T-helper 2 cell treated with Interferon-gamma antibody and Interleukin-4, amounts not matched to agents 5 μg/mL and 100 μg/mL, for 36 hours (primary cell): Measurements from ENCODE around the gene ZDBF2.
A peak's percentile ranks its signal among the peaks of the same experiment; 100 is the strongest.
"Not testable (repeated sequence)": the region's sequence is repeated elsewhere in the genome, so short reads cannot be mapped to it uniquely, and the experiment has no call there.

ENCODE experiments used
- DNase-seq: peaks from one replicate; pipeline ENCODE4 v3.0.0; 2021; ENCODE audit warnings: low spot score
- H3K27ac Mint-ChIP-seq: one replicate; pipeline ENCODE4 v1.8.0; 2021; ENCODE audit warnings: mild to moderate bottlenecking, mixed read lengths
- H3K27me3 Mint-ChIP-seq: one replicate; pipeline ENCODE4 v1.8.0; 2021; ENCODE audit warnings: low read depth, mixed read lengths
- H3K36me3 Mint-ChIP-seq: one replicate; pipeline ENCODE4 v1.8.0; 2021; ENCODE audit warnings: low read depth, mixed read lengths
- H3K4me1 Mint-ChIP-seq: one replicate; pipeline ENCODE4 v1.8.0; 2021; ENCODE audit warnings: low read depth, mixed read lengths
- H3K4me3 Mint-ChIP-seq: one replicate; pipeline ENCODE4 v1.8.0; 2022; ENCODE audit warnings: mild to moderate bottlenecking, moderate library complexity, mixed read lengths
- H3K9me3 Mint-ChIP-seq: one replicate; pipeline ENCODE4 v1.8.0; 2021; ENCODE audit warnings: mixed read lengths

The ZDBF2 gene

GRCh38 chr2:206274434-206275311, at the start of gene ZDBF2:
ZDBF2 (plus strand) TSS chr2:206274663; CDS start chr2:206281850, 7,187 bp downstream.
- peak within 1 kb of the TSS; percentile 91 for H3K27ac Mint-ChIP-seq

DNA sequence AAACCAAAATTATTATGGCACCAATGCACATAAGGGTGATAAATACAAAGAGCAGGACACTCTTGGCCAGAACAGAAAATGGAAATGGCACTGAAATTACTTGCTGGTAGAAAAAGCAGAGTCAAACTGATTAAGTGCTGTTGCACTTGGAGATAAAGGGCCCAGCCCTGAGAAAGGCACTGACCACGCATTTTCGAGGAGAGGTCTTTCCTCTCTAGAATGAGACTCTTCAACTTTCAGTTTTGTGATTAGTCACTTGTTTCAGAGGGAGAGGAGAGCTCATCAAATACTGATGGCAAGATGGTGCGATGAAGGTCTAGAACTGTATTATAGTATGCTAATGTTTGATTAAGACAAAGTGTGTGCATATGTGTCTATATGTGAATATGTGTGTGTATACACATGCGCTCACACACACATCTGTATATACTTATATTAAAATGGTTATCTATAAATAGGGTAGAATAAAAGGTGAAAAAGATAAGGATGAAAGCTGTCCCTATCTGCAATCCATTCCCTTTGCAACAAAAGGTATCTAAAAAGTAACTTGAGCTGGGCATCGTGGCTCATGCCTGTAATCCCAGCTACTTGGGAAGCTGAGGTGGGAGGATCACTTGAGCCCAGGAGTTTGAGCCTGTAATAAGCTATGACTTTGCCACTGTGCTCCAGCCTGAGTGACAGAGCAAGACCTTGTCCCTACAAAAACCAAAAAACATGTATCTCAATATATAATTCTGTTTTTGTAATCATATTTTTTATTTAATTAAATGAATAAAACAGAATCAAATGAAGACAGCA, 48.8 kb upstream of the ZDBF2 start:
- peaks cover 3% of the 10 kb centered on the region for H3K27me3 Mint-ChIP-seq
- peaks cover 2% of the 10 kb centered on the region for H3K9me3 Mint-ChIP-seq
- DNase-seq: peak; percentile 27
- no peak overlapping the region for H3K4me3 Mint-ChIP-seq
- peak overlapping the region; percentile 54 for H3K27ac Mint-ChIP-seq
- H3K4me1 Mint-ChIP-seq: peaks cover 4% of the 10 kb centered on the region
- no peaks in the 10 kb centered on the region for H3K36me3 Mint-ChIP-seq

More at GRCh38 chr2:206274434-206275311, at the start of gene ZDBF2:
- Mint-ChIP-seq H3K4me1 (peaks cover 19% of the 10 kb centered on the region), H3K27me3 (peaks cover 70% of the 10 kb centered on the region), H3K4me3 (peak within 1 kb of the TSS; percentile 90), H3K9me3 (no peaks in the 10 kb centered on the region), H3K36me3 (peaks cover 1% of the 10 kb centered on the region)
- DNase-seq: peak; percentile 53

GRCh38 chr2:206228636-206229035, 45.8 kb upstream of the ZDBF2 start:
- DNase-seq, H3K4me3 Mint-ChIP-seq, H3K27me3 Mint-ChIP-seq, H3K36me3 Mint-ChIP-seq, H3K9me3 Mint-ChIP-seq, H3K4me1 Mint-ChIP-seq, H3K27ac Mint-ChIP-seq: not testable (repeated sequence)

- Mint-ChIP-seq H3K9me3 (no peaks in the 10 kb centered on the region), H3K27me3 (no peaks in the 10 kb centered on the region), H3K27ac (no peak overlapping the region), H3K4me3 (no peak overlapping the region), H3K36me3 (no peaks in the 10 kb centered on the region), H3K4me1 (peaks cover 10% of the 10 kb centered on the region)
- DNase-seq: no peak
Measured at GRCh38 chr2:206229642-206230041, 44.8 kb upstream of the ZDBF2 start.

DNA sequence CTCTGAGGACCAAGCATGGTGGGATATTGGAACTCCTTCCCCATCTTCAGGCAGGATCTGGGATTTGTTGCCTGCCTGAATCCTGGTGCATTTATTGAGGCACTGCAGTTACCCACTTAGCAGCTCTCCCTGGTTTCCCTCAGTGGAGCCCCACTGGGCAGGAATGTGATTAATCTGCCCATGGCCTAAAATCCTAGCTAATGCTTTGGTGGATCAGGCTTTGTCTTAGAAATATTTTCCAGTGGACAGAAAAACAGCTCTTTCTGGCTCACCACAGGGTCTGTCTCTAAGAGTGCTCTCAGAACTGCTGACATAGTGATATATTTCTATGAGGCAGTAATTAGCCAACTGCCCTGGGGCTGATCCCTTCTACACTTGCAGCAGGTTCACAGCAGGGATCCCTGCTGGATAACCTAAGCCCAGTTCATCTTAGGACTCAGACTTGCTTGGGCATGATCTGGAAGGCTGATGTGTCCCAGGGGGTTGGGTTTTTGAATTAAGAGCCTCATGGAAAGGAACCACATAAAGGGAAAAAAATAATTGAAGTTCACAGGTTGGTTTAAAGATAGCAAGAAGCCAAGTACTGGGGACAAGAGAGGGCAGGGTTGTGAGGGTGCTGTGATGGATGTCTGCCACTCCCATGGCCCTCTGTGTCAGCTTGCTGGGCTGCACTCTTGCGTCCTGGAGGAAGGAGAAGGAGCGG, 44.3 kb upstream of the ZDBF2 start:
- peaks cover 9% of the 10 kb centered on the region for H3K4me1 Mint-ChIP-seq
- no peak for DNase-seq
- H3K27ac Mint-ChIP-seq: no peak overlapping the region
- H3K4me3 Mint-ChIP-seq: no peak overlapping the region
- H3K9me3 Mint-ChIP-seq: no peaks in the 10 kb centered on the region
- no peaks in the 10 kb centered on the region for H3K27me3 Mint-ChIP-seq
- H3K36me3 Mint-ChIP-seq: no peaks in the 10 kb centered on the region

DNA sequence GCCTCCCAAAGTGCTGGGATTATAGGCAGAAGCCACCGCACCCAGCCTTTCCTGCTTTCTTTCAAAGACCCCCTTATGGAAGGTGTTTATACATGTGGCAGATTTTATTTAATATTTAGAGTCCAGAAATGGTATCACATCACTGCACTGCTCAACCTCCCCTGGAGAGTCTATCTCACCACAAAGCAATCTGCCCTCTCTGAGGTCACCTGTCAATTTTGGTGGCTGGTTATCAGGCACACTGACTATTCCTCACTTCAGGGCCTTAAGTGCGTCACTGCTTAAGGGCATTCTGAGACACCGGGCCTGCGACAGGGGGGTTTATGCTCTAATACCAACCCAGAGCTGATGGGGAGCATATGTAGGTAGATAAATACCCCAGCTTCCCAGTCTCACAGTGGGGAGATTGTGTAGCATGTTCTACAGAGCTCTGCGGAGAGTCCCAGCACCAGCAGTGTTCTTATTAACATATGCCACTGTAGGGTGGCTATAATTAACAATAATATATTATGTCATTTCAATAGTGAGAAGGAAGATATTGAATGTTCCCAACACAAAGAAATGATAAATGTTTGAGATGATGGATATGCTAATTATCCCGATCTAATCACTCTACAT, 42.7 kb upstream of the ZDBF2 start:
- no peak for DNase-seq
- Mint-ChIP-seq H3K36me3 (no peaks in the 10 kb centered on the region), H3K27me3 (no peaks in the 10 kb centered on the region), H3K27ac (no peak overlapping the region), H3K4me3 (no peak overlapping the region), H3K4me1 (peaks cover 6% of the 10 kb centered on the region), H3K9me3 (no peaks in the 10 kb centered on the region)

GRCh38 chr2:206232287-206233035, 42.0 kb upstream of the ZDBF2 start:
- Mint-ChIP-seq H3K4me3 (no peak overlapping the region), H3K36me3 (no peaks in the 10 kb centered on the region), H3K4me1 (peaks cover 6% of the 10 kb centered on the region), H3K27ac (no peak overlapping the region), H3K9me3 (no peaks in the 10 kb centered on the region), H3K27me3 (no peaks in the 10 kb centered on the region)
- no peak for DNase-seq

GRCh38 chr2:206239157-206239556, 35.3 kb upstream of the ZDBF2 start:
- H3K9me3 Mint-ChIP-seq: no peaks in the 10 kb centered on the region
- H3K4me3 Mint-ChIP-seq: no peak overlapping the region

GRCh38 chr2:206240327-206240726, 34.1 kb upstream of the ZDBF2 start:
- Mint-ChIP-seq H3K27ac (no peak overlapping the region), H3K9me3 (no peaks in the 10 kb centered on the region), H3K36me3 (no peaks in the 10 kb centered on the region), H3K4me3 (no peak overlapping the region), H3K27me3 (peaks cover 7% of the 10 kb centered on the region), H3K4me1 (peaks cover 3% of the 10 kb centered on the region)
- DNase-seq: no peak

More at GRCh38 chr2:206239157-206239556, 35.3 kb upstream of the ZDBF2 start:
- DNase-seq: no peak
- Mint-ChIP-seq H3K27me3 (peaks cover 7% of the 10 kb centered on the region), H3K36me3 (no peaks in the 10 kb centered on the region), H3K27ac (no peak overlapping the region), H3K4me1 (no peaks in the 10 kb centered on the region)

- DNase-seq: no peak
- H3K27ac Mint-ChIP-seq: no peak overlapping the region
- H3K4me1 Mint-ChIP-seq: peaks cover 4% of the 10 kb centered on the region
- no peaks in the 10 kb centered on the region for H3K36me3 Mint-ChIP-seq
- peaks cover 10% of the 10 kb centered on the region for H3K27me3 Mint-ChIP-seq
- no peaks in the 10 kb centered on the region for H3K9me3 Mint-ChIP-seq
- H3K4me3 Mint-ChIP-seq: no peak overlapping the region
Measured at GRCh38 chr2:206241736-206242135, 32.7 kb upstream of the ZDBF2 start.

DNA sequence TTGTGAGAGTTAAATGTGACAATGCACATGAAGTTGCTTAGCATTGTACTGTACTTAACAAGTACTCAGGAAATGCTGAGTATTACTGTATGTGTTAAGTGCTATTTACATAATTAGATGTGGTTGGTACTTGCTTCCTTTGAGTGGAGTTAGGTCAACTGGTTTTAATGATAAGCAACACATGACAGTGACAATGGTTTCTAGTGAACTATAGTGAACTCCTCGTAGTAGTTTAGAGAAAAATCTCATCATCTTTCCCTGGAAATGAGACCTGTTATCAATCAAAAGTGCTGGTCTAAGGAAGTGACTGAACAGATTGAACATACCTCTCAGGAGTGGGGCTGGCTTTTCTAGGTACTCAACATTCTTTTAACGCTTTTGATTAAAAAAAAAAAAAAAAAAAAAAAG, 29.2 kb upstream of the ZDBF2 start:
- Mint-ChIP-seq H3K4me3 (no peak overlapping the region), H3K4me1 (peaks cover 8% of the 10 kb centered on the region), H3K27ac (no peak overlapping the region), H3K9me3 (no peaks in the 10 kb centered on the region), H3K27me3 (peaks cover 23% of the 10 kb centered on the region), H3K36me3 (no peaks in the 10 kb centered on the region)
- no peak for DNase-seq

DNA sequence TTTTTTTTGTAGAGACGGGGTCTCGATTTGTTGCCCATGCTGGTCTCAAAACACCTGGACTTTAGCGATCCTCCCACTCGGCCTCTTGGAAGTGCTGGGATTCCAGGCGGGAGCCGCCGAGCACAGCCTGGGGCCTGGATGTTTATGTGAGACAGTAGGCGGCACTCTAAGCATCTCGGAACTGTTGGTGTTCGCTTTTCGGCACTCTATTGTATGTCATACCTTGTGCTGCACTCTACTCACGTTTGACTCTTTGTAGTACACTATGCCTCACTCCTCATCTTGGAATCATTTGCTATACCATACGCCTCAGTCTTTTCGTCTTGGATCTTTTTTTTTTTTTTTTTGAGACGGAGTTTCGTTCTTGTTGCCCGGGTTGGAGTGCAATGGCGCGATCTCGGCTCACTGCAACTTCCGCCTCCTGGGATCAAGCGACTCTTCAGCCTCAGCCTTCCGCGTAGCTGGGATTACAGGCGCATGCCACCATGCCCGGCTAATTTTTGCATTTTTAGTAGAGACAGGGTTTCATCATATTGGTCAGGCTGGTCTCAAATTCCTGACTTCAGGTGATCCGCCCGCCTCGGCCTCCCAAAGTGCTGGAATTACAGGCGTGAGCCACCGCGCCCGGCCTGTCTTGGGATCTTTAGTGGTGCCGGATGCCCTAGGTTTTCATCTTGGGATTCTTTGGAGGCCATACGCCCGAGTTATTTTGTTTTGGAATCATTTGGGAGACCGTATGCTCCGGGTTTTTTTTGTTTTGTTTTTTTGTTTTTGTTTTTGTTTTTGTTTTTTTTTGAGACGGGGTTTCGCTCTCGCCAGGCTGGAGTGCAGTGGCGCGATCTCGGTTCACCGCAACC, 24.2 kb upstream of the ZDBF2 start:
- Mint-ChIP-seq H3K4me1 (peaks cover 10% of the 10 kb centered on the region), H3K9me3 (peaks cover 6% of the 10 kb centered on the region), H3K4me3 (peak overlapping the region; percentile 76), H3K27ac (no peak overlapping the region), H3K36me3 (no peaks in the 10 kb centered on the region), H3K27me3 (peaks cover 58% of the 10 kb centered on the region)
- DNase-seq: no peak
